ENCODE data around the gene GNA14.

- TF ChIP-seq, protein P1, sequence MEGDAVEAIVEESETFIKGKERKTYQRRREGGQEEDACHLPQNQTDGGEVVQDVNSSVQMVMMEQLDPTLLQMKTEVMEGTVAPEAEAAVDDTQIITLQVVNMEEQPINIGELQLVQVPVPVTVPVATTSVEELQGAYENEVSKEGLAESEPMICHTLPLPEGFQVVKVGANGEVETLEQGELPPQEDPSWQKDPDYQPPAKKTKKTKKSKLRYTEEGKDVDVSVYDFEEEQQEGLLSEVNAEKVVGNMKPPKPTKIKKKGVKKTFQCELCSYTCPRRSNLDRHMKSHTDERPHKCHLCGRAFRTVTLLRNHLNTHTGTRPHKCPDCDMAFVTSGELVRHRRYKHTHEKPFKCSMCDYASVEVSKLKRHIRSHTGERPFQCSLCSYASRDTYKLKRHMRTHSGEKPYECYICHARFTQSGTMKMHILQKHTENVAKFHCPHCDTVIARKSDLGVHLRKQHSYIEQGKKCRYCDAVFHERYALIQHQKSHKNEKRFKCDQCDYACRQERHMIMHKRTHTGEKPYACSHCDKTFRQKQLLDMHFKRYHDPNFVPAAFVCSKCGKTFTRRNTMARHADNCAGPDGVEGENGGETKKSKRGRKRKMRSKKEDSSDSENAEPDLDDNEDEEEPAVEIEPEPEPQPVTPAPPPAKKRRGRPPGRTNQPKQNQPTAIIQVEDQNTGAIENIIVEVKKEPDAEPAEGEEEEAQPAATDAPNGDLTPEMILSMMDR (conservative IDR thresholded peaks at IDR 0.05) = no peak
- TF ChIP-seq ZFX (IDR thresholded peaks at IDR 0.05) = no peak
These were observed 65.1 kb downstream of the GNA14 start for GRCh38 chr9:77582961-77583576.
